Measurements from ENCODE around the gene FADS1. TPM values are rescaled to one million over a fixed set of nuclear protein-coding genes. Genes with fewer than 3 reads are reported as not detected.

The FADS1 gene
- total RNA-seq, 2 donors from 2014 or later: 21.8 to 28.4 TPM

DNA sequence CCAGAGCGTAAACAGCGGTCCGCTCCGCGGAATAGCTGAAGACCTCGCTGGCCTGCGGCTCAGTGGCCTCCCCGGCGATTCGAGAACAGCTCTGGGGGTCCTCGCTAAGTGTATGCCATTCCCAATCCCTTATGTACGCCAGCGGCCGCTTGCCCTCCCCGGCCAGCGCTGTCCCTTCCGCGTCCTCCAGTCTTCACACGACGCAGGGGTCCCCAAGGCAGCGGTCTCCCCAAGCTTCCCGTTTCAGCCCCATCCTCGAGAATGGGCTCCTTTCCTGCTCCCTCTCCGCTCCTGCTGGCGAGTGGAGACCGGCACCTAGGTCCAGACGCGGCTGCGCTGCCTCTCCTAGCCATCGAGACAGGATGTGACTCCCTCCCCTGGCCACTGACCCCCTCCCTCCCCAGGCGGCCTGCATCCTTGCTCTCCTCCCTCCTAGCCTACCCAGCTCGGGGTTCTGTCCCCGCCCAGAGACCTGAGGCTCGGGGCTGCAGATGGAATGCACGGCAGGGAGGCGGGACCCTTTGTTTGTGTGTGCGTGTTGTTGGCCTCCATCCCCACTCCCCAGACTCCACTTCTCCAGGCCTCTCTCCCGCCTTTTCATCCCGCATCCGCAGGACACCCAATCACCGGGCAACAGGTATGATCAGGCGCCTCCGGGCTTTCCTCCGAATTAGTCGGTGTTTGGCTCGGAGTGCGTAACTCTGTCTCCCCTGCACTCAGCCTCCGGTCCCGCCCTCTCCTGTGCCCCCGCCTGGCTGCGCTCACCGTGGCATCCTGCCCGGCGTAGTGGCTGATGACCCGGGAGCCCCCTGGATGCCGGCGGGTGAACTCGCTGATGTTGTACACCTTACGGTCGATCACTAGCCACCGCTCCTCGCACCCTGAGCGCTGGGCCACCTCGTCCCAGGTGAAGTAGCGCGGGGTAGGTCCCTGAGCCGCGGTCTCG lies 740 bp downstream of the FADS1 start:
- H3K4me1 ChIP-seq: peaks cover 0 to 14% of the 10 kb centered on the region in 2 donors
- peak overlapping the region; percentile 96 to 99 for H3K27ac ChIP-seq
- no peaks in the 10 kb centered on the region for H3K9me3 ChIP-seq
- TF ChIP-seq, protein P1, sequence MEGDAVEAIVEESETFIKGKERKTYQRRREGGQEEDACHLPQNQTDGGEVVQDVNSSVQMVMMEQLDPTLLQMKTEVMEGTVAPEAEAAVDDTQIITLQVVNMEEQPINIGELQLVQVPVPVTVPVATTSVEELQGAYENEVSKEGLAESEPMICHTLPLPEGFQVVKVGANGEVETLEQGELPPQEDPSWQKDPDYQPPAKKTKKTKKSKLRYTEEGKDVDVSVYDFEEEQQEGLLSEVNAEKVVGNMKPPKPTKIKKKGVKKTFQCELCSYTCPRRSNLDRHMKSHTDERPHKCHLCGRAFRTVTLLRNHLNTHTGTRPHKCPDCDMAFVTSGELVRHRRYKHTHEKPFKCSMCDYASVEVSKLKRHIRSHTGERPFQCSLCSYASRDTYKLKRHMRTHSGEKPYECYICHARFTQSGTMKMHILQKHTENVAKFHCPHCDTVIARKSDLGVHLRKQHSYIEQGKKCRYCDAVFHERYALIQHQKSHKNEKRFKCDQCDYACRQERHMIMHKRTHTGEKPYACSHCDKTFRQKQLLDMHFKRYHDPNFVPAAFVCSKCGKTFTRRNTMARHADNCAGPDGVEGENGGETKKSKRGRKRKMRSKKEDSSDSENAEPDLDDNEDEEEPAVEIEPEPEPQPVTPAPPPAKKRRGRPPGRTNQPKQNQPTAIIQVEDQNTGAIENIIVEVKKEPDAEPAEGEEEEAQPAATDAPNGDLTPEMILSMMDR (IDR thresholded peaks at IDR 0.05): no peak
- H3K4me3 ChIP-seq: peak overlapping the region; percentile 60 to 78
- H3K27me3 ChIP-seq: no peaks in the 10 kb centered on the region
- peaks cover 14% of the 10 kb centered on the region for H3K36me3 ChIP-seq
- DNase-seq (ENCODE audit: low spot score): peak; percentile 75

DNA sequence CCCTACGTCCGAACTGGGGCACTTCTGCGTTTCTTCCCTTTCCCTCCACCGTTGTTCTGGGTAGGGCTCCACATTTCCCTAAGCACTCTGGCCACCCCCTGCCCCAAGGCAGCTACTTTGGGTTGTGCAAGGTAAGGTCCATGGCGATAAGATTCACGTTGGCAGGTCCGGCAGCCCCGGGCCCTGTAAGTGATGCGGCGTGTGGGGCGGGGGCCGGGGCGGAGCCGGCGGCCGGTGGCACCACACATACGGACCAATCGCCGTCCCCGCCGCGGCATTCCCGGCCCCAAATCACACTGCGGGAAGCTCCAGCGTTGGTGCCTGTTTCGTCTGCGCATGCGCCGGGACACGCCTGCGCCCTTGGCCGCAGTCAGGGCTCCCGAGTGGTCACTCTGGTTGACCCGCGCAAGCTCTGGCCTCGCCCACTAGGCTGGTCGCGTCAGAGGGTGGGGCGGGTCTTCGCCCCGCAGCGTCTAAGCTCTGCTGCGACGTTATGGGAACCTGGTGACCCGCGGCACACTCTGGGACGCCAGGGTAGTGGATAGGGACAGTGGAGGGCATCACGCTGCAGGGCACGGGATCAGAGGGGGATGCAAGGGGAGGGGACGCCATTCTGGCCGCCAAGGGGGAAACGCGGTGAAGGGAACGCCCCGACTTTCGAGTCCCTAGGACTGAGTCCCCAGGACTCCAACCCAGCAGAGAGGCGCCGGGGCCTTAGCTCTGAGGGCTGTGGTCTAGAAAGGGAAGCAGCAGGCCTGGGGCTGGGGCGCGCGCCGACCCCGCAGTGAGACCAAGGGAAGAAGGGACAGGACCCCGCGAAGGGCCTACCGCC lies 1.6 kb downstream of the FADS1 start:
- H3K4me3 ChIP-seq: peak overlapping the region; percentile 60 to 78
- TF ChIP-seq, protein P1 (IDR thresholded peaks at IDR 0.05): no peak
- H3K9me3 ChIP-seq: no peaks in the 10 kb centered on the region
- peaks cover 0 to 14% of the 10 kb centered on the region in 2 donors for H3K4me1 ChIP-seq
- H3K27me3 ChIP-seq: no peaks in the 10 kb centered on the region
- DNase-seq (ENCODE audit: low spot score): peak; percentile 98
- peak overlapping the region; percentile 96 to 99 for H3K27ac ChIP-seq
- H3K36me3 ChIP-seq: peaks cover 23% of the 10 kb centered on the region

DNA sequence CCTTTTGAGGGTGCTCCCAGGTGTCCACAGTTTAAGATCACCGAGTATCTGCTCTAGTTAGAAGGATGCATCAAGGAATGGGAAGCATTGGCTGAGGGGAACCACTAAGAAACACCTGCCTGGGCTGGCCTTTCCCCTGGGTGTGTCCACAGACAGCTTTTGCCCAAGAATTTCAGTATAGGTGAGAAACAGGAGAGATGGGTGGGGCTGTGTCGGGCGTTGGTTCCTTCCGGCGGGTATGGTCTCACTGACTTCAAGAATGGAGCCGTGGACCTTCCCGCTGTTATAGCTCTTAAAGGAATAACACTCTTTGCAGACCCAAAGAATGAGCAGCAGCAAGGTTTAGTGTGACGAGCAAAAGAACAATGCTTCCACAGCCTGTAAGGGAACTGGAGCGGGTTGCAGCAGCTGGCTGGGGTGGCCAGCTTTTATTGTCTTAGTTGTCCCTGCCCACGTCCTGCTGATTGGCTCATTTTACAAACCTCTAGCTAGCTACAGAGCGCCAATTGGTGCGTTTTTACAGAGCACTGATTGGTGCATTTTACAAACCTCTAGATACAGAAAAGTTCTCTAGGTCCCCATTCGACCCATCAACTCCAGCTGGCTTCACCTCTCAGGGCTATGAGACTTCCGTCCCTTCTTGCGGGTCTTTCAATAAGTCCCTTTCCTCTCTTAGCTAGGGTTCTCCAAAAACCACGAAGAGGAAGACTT lies 2.4 kb downstream of the FADS1 start:
- Histone ChIP-seq H3K4me1 (peaks cover 0 to 14% of the 10 kb centered on the region in 2 donors), H3K9me3 (no peaks in the 10 kb centered on the region), H3K27ac (peak overlapping the region; percentile 96 to 99), H3K36me3 (peaks cover 31% of the 10 kb centered on the region), H3K4me3 (peak overlapping the region; percentile 60 to 78), H3K27me3 (no peaks in the 10 kb centered on the region)
- DNase-seq (ENCODE audit: low spot score): no peak
- TF ChIP-seq, protein P1 (IDR thresholded peaks at IDR 0.05): no peak

DNA sequence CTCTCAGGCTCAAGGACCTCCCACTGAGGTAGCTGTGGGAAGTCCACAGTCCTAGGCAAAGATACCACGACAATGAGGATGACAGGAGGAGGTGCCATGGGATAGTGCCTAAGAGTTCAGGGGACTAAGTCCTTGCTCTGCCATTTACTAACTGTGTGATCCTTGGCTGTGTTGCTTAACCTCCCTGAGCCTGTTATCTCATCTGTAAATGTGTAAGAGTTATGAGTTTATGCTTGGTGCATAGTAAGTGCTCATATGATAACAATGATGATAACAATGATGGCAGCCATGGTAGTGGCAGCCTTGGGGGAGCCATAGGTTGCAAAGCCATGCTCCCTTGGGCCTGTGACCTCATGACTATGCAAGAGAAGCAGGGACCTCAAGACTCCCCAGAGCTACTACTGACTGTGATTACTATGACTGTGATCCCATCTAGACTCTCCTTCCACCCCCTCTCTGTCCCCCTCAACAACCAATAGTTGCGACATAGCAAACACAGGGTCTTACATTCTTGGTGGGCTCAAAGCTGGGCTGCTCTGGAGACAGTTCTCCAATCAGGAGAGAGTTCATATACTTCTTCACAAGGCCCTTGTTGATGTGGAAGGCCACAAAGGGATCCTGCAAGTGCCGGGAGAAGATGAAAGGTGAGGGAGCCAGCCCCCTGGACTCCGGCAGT lies 3.9 kb downstream of the FADS1 start:
- no peaks in the 10 kb centered on the region for H3K27me3 ChIP-seq
- no peak overlapping the region for H3K27ac ChIP-seq
- no peak overlapping the region for H3K4me3 ChIP-seq
- peaks cover 31% of the 10 kb centered on the region for H3K36me3 ChIP-seq
- H3K4me1 ChIP-seq: peaks cover 0 to 14% of the 10 kb centered on the region in 2 donors
- no peak for DNase-seq (ENCODE audit: low spot score)
- no peaks in the 10 kb centered on the region for H3K9me3 ChIP-seq
- TF ChIP-seq, protein P1 (IDR thresholded peaks at IDR 0.05): no peak

DNA sequence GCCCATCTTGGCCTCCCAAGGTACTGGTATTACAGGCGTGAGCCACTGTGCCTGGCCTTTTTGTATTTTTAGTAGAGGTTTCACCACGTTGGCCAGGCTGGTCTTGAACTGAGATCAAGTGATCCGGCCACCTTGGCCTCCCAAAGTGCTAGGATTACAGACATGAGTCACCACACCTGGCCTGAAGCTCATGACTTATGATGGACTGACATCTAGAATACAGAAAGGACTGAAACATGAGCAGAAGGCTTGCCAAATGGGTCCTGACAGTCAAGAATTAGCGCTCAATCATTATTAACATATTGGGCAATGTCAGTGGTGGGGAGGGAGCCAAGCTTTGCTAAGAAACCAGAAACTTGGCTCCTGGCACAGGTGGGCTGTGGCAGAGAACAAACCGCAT lies 5.0 kb downstream of the FADS1 start:
- DNase-seq (ENCODE audit: low spot score): no peak
- peaks cover 31% of the 10 kb centered on the region for H3K36me3 ChIP-seq
- no peaks in the 10 kb centered on the region for H3K9me3 ChIP-seq
- H3K4me1 ChIP-seq: peaks cover 0 to 7% of the 10 kb centered on the region in 2 donors
- TF ChIP-seq, protein P1 (IDR thresholded peaks at IDR 0.05): no peak
- no peak overlapping the region for H3K4me3 ChIP-seq
- no peak overlapping the region for H3K27ac ChIP-seq
- no peaks in the 10 kb centered on the region for H3K27me3 ChIP-seq

Data from right atrium auricular region (tissue), 2 donors.